Measurements from ENCODE around the gene KCNAB1. TPM values are rescaled to one million over a fixed set of nuclear protein-coding genes. Genes with fewer than 3 reads are reported as not detected.

The KCNAB1 gene
- total RNA-seq, 1 experiment from 2014 or later, result not detected

DNA sequence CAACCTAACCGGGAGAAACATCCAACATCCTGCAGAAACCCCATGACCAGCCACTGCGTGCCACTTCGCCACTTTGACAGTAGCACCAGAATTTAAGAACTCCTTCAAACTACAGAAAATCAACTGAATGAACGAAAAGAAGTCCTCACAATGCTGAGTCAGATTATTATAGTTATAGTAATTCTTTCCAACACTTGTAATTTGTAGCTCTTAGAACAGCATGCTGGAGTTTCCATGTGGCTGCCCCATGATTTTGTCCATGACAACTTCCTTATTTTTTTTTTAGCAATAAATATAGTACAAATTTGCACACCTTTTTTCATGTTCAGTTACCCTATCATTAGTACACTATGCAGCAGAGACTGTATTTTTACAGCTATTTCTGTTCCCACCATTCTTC, 460.7 kb downstream of the KCNAB1 start:
- Histone ChIP-seq H3K9ac (ENCODE audit: low read length) (no peak overlapping the region), H3K9me2 (ENCODE audit: insufficient read depth) (no peaks in the 10 kb centered on the region), H3K4me3 (replicated peaks in 1 of 2; ENCODE audit: low read depth in 1 of 2, low read length in 2 of 2) (no peak overlapping the region), H3K4me2 (ENCODE audit: low read length) (no peak overlapping the region), H4K20me1 (ENCODE audit: insufficient read depth) (no peaks in the 10 kb centered on the region), H3K27me3 (ENCODE audit: insufficient read depth, low read length) (no peaks in the 10 kb centered on the region), H3K9me3 (ENCODE audit: control insufficient read depth in 1 of 2, insufficient read depth in 1 of 2, low read depth in 1 of 2, low read length in 2 of 2) (no peaks in the 10 kb centered on the region), H3K79me2 (ENCODE audit: insufficient read depth, low read length) (no peaks in the 10 kb centered on the region), H3K27ac (ENCODE audit: low read depth, low read length) (no peak overlapping the region), H3K36me3 (ENCODE audit: control insufficient read depth in 1 of 2, insufficient read depth in 2 of 2, low read length in 2 of 2) (no peaks in the 10 kb centered on the region), H2AFZ (ENCODE audit: low read depth, low read length, poor library complexity, severe bottlenecking) (no peak overlapping the region), H3K4me1 (ENCODE audit: control insufficient read depth in 1 of 2, insufficient read depth in 2 of 2, low read length in 2 of 2) (no peaks in the 10 kb centered on the region)
- ATAC-seq (no peak), DNase-seq (ENCODE audit: low read depth, low spot score) (no peak)
- intact Hi-C loops (cut with micrococcal nuclease), result no loop called here
- POLR2A ChIA-PET, result no interaction called here
- RAD21 ChIA-PET (ENCODE audit: low non-redundant PET in 1 of 2, low total read pairs in 2 of 2, uncharacterized antibody in 2 of 2, unreplicated experiment in 2 of 2), result no interaction called here
- BruUV-seq (replicated peaks), result no TSS peak
- TF ChIP-seq ZFX (IDR thresholded peaks at IDR 0.05) (no peak), YY1 (IDR thresholded peaks at IDR 0.05; ENCODE audit: extremely low read depth, insufficient replicate concordance, low read depth, low read length) (no peak), SIN3A (IDR thresholded peaks at IDR 0.05; ENCODE audit: low read depth) (no peak), EGR1 (IDR thresholded peaks at IDR 0.05; ENCODE audit: low read depth) (no peak), EZH2 (IDR thresholded peaks at IDR 0.05) (no peak), POLR2AphosphoS5 (IDR thresholded peaks at IDR 0.05; ENCODE audit: low read depth, low read length) (no peak), CBX3 (IDR thresholded peaks at IDR 0.05; ENCODE audit: low read depth) (no peak), TCF7L2 (IDR thresholded peaks at IDR 0.05; ENCODE audit: borderline replicate concordance, extremely low read depth, insufficient read depth, insufficient read length) (no peak), EZH2phosphoT487 (IDR thresholded peaks at IDR 0.05; ENCODE audit: borderline replicate concordance) (no peak), RAD21 (IDR thresholded peaks at IDR 0.05; ENCODE audit: low read depth) (no peak), SP1 (IDR thresholded peaks at IDR 0.05; ENCODE audit: low read depth) (no peak), FOSL1 (IDR thresholded peaks at IDR 0.05; ENCODE audit: low read depth) (no peak), ELF1 (IDR thresholded peaks at IDR 0.05; ENCODE audit: borderline replicate concordance, low read depth) (no peak), SRF (IDR thresholded peaks at IDR 0.05; ENCODE audit: low read depth) (no peak)
- TF ChIP-seq, protein P1, sequence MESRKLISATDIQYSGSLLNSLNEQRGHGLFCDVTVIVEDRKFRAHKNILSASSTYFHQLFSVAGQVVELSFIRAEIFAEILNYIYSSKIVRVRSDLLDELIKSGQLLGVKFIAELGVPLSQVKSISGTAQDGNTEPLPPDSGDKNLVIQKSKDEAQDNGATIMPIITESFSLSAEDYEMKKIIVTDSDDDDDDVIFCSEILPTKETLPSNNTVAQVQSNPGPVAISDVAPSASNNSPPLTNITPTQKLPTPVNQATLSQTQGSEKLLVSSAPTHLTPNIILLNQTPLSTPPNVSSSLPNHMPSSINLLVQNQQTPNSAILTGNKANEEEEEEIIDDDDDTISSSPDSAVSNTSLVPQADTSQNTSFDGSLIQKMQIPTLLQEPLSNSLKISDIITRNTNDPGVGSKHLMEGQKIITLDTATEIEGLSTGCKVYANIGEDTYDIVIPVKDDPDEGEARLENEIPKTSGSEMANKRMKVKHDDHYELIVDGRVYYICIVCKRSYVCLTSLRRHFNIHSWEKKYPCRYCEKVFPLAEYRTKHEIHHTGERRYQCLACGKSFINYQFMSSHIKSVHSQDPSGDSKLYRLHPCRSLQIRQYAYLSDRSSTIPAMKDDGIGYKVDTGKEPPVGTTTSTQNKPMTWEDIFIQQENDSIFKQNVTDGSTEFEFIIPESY (IDR thresholded peaks at IDR 0.05; ENCODE audit: extremely low read depth, insufficient replicate concordance, low read length), result no peak
- TF ChIP-seq, protein P2, sequence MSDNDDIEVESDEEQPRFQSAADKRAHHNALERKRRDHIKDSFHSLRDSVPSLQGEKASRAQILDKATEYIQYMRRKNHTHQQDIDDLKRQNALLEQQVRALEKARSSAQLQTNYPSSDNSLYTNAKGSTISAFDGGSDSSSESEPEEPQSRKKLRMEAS (IDR thresholded peaks at IDR 0.05), result no peak
- TF ChIP-seq, protein P3, sequence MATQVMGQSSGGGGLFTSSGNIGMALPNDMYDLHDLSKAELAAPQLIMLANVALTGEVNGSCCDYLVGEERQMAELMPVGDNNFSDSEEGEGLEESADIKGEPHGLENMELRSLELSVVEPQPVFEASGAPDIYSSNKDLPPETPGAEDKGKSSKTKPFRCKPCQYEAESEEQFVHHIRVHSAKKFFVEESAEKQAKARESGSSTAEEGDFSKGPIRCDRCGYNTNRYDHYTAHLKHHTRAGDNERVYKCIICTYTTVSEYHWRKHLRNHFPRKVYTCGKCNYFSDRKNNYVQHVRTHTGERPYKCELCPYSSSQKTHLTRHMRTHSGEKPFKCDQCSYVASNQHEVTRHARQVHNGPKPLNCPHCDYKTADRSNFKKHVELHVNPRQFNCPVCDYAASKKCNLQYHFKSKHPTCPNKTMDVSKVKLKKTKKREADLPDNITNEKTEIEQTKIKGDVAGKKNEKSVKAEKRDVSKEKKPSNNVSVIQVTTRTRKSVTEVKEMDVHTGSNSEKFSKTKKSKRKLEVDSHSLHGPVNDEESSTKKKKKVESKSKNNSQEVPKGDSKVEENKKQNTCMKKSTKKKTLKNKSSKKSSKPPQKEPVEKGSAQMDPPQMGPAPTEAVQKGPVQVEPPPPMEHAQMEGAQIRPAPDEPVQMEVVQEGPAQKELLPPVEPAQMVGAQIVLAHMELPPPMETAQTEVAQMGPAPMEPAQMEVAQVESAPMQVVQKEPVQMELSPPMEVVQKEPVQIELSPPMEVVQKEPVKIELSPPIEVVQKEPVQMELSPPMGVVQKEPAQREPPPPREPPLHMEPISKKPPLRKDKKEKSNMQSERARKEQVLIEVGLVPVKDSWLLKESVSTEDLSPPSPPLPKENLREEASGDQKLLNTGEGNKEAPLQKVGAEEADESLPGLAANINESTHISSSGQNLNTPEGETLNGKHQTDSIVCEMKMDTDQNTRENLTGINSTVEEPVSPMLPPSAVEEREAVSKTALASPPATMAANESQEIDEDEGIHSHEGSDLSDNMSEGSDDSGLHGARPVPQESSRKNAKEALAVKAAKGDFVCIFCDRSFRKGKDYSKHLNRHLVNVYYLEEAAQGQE (IDR thresholded peaks at IDR 0.05; ENCODE audit: low read depth), result no peak
- TF ChIP-seq, protein P4, sequence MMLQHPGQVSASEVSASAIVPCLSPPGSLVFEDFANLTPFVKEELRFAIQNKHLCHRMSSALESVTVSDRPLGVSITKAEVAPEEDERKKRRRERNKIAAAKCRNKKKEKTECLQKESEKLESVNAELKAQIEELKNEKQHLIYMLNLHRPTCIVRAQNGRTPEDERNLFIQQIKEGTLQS (IDR thresholded peaks at IDR 0.05), result no peak
- TF ChIP-seq, protein P5, sequence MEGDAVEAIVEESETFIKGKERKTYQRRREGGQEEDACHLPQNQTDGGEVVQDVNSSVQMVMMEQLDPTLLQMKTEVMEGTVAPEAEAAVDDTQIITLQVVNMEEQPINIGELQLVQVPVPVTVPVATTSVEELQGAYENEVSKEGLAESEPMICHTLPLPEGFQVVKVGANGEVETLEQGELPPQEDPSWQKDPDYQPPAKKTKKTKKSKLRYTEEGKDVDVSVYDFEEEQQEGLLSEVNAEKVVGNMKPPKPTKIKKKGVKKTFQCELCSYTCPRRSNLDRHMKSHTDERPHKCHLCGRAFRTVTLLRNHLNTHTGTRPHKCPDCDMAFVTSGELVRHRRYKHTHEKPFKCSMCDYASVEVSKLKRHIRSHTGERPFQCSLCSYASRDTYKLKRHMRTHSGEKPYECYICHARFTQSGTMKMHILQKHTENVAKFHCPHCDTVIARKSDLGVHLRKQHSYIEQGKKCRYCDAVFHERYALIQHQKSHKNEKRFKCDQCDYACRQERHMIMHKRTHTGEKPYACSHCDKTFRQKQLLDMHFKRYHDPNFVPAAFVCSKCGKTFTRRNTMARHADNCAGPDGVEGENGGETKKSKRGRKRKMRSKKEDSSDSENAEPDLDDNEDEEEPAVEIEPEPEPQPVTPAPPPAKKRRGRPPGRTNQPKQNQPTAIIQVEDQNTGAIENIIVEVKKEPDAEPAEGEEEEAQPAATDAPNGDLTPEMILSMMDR (IDR thresholded peaks at IDR 0.05 in 2 of 3, conservative IDR thresholded peaks at IDR 0.05 in 1 of 3; ENCODE audit: borderline replicate concordance in 1 of 3, insufficient read depth in 1 of 3, low read depth in 2 of 3, low read length in 2 of 3), result no peak
- CTCF ChIA-PET, result no interaction called here

All from HCT116 (cell line).